OCI-LY1 (cell line): ENCODE measurements around the gene GRK5.

ENCODE experiments used
- H2AFZ ChIP-seq: fragments of 200-600 bp; sonication (generic), shearing (Covaris generic); 2 replicates; pipeline ENCODE4 v1.6.0; 2014; ENCODE audit warnings: antibody characterized with exemption, mild to moderate bottlenecking, low read length
- H3F3A ChIP-seq: fragments of 200-600 bp; sonication (generic), shearing (Covaris generic); 2 replicates; pipeline ENCODE4 v1.6.0; 2014; ENCODE audit warnings: mild to moderate bottlenecking, antibody characterized with exemption, low read length, moderate library complexity; ENCODE audit not compliant: insufficient read depth
- H3K27ac ChIP-seq: fragments of 200-600 bp; sonication (generic); 2 replicates; pipeline ENCODE4 v1.5.1; 2014; ENCODE audit warnings: low read length, mixed run types, mild to moderate bottlenecking, low read depth; ENCODE audit not compliant: poor library complexity, severe bottlenecking
- H3K27me3 ChIP-seq: fragments of 200-600 bp; sonication (generic); 2 replicates; pipeline ENCODE4 v1.6.0; 2014; ENCODE audit warnings: antibody characterized with exemption, mild to moderate bottlenecking, low read length, moderate library complexity; ENCODE audit not compliant: insufficient read depth
- H3K36me3 ChIP-seq: fragments of 200-600 bp; sonication (generic); 2 replicates; pipeline ENCODE4 v1.6.1; 2014; ENCODE audit warnings: mild to moderate bottlenecking, antibody characterized with exemption, low read length, moderate library complexity, mixed read lengths; ENCODE audit not compliant: insufficient read depth
- H3K4me1 ChIP-seq: fragments of 200-600 bp; sonication (generic); 2 replicates; pipeline ENCODE4 v1.5.1; 2014; ENCODE audit warnings: mild to moderate bottlenecking, low read length, moderate library complexity; ENCODE audit not compliant: insufficient read depth, severe bottlenecking
- H3K4me2 ChIP-seq: fragments of 200-600 bp; sonication (generic), shearing (Covaris generic); 2 replicates; pipeline ENCODE4 v1.6.1; 2014; ENCODE audit warnings: low read length
- H3K4me3 ChIP-seq: fragments of 200-600 bp; sonication (generic); 2 replicates; pipeline ENCODE4 v1.5.1; 2014; ENCODE audit warnings: low read length, low read depth, mild to moderate bottlenecking, mixed read lengths; ENCODE audit not compliant: poor library complexity, severe bottlenecking
- H3K79me2 ChIP-seq: fragments of 200-600 bp; shearing (Covaris generic); 2 replicates; pipeline ENCODE4 v1.6.1; 2016; ENCODE audit warnings: mixed run types, low read length, mixed read lengths; ENCODE audit not compliant: insufficient read depth
- H3K9ac ChIP-seq: fragments of 200-600 bp; sonication (generic), shearing (Covaris generic); 2 replicates; pipeline ENCODE4 v1.6.1; 2014; ENCODE audit warnings: mild to moderate bottlenecking, low read length, mixed read lengths
- H3K9me2 ChIP-seq: fragments of 200-600 bp; sonication (generic), shearing (Covaris generic); 2 replicates; pipeline ENCODE4 v1.6.1; 2014; ENCODE audit warnings: low read depth, mild to moderate bottlenecking, low read length, mixed read lengths
- H3K9me3 ChIP-seq: fragments of 200-600 bp; shearing (Covaris generic); 2 replicates; pipeline ENCODE4 v1.6.1; 2014; ENCODE audit warnings: low read length, mixed read lengths
- H4K20me1 ChIP-seq: fragments of 200-600 bp; sonication (generic), shearing (Covaris generic); 2 replicates; pipeline ENCODE4 v1.6.0; 2016; ENCODE audit warnings: mild to moderate bottlenecking, low read length; ENCODE audit not compliant: insufficient read depth
- CTCF ChIP-seq: fragments of 200-600 bp; sonication (generic), shearing (Covaris generic); IDR thresholded peaks from 2 replicates; pipeline ENCODE4 v1.5.1; 2017; ENCODE audit warnings: mild to moderate bottlenecking, antibody characterized with exemption, low read length, moderate library complexity, mixed read lengths
- EZH2 ChIP-seq: fragments of 200-600 bp; sonication (generic), shearing (Covaris generic); IDR thresholded peaks from 2 replicates; pipeline ENCODE4 v1.8.0; 2017; ENCODE audit warnings: borderline replicate concordance, mixed run types, mild to moderate bottlenecking, antibody characterized with exemption, low read length, moderate library complexity, mixed read lengths

Gene GRK5

GRCh38 chr10:119256030-119256429 is 48.7 kb downstream of the GRK5 start:
- no peak overlapping the region for H3K4me3 ChIP-seq
- no peaks in the 10 kb centered on the region for H3K4me1 ChIP-seq
- H3K79me2 ChIP-seq = no peaks in the 10 kb centered on the region

GRCh38 chr10:119256897-119257296 is 49.5 kb downstream of the GRK5 start:
- no peak overlapping the region for H3K27ac ChIP-seq
- no peak overlapping the region for H3K9ac ChIP-seq
- H3K9me2 ChIP-seq = no peaks in the 10 kb centered on the region
- no peaks in the 10 kb centered on the region for H3F3A ChIP-seq
- no peaks in the 10 kb centered on the region for H3K9me3 ChIP-seq
- no peak overlapping the region for H3K4me2 ChIP-seq
- no peaks in the 10 kb centered on the region for H3K27me3 ChIP-seq
- no peak for TF ChIP-seq EZH2
- TF ChIP-seq CTCF = no peak
- H3K4me3 ChIP-seq = no peak overlapping the region
- H4K20me1 ChIP-seq = no peaks in the 10 kb centered on the region
- no peaks in the 10 kb centered on the region for H3K79me2 ChIP-seq
- H3K4me1 ChIP-seq = no peaks in the 10 kb centered on the region
- no peaks in the 10 kb centered on the region for H3K36me3 ChIP-seq
- H2AFZ ChIP-seq = no peak overlapping the region

More at GRCh38 chr10:119256030-119256429, 48.7 kb downstream of the GRK5 start:
- Histone ChIP-seq H3K36me3 (no peaks in the 10 kb centered on the region), H3K4me2 (no peak overlapping the region), H2AFZ (no peak overlapping the region), H3K9ac (no peak overlapping the region), H3K27me3 (no peaks in the 10 kb centered on the region), H3K9me2 (no peaks in the 10 kb centered on the region), H3F3A (no peaks in the 10 kb centered on the region), H3K27ac (no peak overlapping the region), H4K20me1 (no peaks in the 10 kb centered on the region), H3K9me3 (no peaks in the 10 kb centered on the region)
- TF ChIP-seq EZH2 (no peak), CTCF (no peak)

- Histone ChIP-seq H3K79me2 (no peaks in the 10 kb centered on the region), H3K27me3 (no peaks in the 10 kb centered on the region), H3K4me1 (no peaks in the 10 kb centered on the region), H3K4me2 (no peak overlapping the region), H3K4me3 (no peak overlapping the region), H4K20me1 (no peaks in the 10 kb centered on the region), H3K36me3 (no peaks in the 10 kb centered on the region), H3K9ac (no peak overlapping the region), H3K9me2 (no peaks in the 10 kb centered on the region), H3K27ac (no peak overlapping the region), H3K9me3 (0 out of 2 replicates have a peak, but pooled peaks cover 2% of the 10 kb centered on the region), H3F3A (no peaks in the 10 kb centered on the region), H2AFZ (no peak overlapping the region)
- TF ChIP-seq EZH2 (no peak), CTCF (no peak)
Observed at GRCh38 chr10:119257899-119258419, 50.6 kb downstream of the GRK5 start.
